Keratinocyte (primary cell): Measurements from ENCODE around the gene CFAP58.

Experiments used
- EZH2 ChIP-seq: IDR thresholded peaks from one replicate; pipeline ENCODE4 v1.6.1; 2012; ENCODE audit warnings: inconsistent platforms, mild to moderate bottlenecking, low read length, moderate library complexity
- TF ChIP-seq, protein P1 (sequence below), 3 experiments: IDR thresholded peaks in 1 of 3; conservative IDR thresholded peaks in 1 of 3; optimal IDR thresholded peaks in 1 of 3; 2 replicates in 2 of 3; 3 replicates in 1 of 3; pipeline versions ENCODE3 to v1.5.1; 2011; ENCODE audit warnings: low read length in 3 of 3, mild to moderate bottlenecking in 3 of 3, moderate library complexity in 2 of 3, control low read depth in 1 of 3, inconsistent platforms in 1 of 3; ENCODE audit not compliant: insufficient read depth in 2 of 3; ENCODE audit errors: extremely low read depth in 1 of 3

DNA sequence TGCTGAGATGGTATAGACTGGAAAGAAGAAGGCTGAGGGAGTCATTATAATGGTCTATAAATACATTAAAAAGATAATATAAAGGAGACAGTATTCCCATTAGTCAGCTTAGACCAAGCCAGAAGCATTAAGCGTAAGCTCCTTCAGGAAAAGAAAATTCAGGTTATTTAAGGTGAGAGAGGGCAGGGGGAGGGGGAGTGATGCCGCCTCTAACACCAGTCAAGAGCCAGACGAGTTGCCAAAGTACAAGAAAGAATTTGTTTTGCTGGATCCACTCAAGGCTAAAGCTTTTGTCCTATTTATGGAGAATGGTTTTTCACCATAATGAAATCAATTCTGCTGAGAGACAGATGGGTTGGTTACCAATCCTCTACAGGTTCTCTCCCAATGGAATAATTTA, 99.3 kb downstream of the CFAP58 start:
- TF ChIP-seq, protein P1, sequence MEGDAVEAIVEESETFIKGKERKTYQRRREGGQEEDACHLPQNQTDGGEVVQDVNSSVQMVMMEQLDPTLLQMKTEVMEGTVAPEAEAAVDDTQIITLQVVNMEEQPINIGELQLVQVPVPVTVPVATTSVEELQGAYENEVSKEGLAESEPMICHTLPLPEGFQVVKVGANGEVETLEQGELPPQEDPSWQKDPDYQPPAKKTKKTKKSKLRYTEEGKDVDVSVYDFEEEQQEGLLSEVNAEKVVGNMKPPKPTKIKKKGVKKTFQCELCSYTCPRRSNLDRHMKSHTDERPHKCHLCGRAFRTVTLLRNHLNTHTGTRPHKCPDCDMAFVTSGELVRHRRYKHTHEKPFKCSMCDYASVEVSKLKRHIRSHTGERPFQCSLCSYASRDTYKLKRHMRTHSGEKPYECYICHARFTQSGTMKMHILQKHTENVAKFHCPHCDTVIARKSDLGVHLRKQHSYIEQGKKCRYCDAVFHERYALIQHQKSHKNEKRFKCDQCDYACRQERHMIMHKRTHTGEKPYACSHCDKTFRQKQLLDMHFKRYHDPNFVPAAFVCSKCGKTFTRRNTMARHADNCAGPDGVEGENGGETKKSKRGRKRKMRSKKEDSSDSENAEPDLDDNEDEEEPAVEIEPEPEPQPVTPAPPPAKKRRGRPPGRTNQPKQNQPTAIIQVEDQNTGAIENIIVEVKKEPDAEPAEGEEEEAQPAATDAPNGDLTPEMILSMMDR (optimal IDR thresholded peaks at IDR 0.05 in 1 of 3, IDR thresholded peaks at IDR 0.05 in 1 of 3, conservative IDR thresholded peaks at IDR 0.05 in 1 of 3; ENCODE audit: extremely low read depth in 1 of 3, insufficient read depth in 2 of 3, low read length in 3 of 3) = no peak
- TF ChIP-seq EZH2 = no peak
